KOPT-K1 (cell line): ENCODE data around the gene LY6G6D.
A peak's percentile ranks its signal among the peaks of the same experiment; 100 is the strongest.

Experiments used
- H3K27ac ChIP-seq: fragments of 200-600 bp; sonication (generic); 2 replicates; pipeline ENCODE4 v1.5.1; 2016; ENCODE audit warnings: antibody characterized with exemption, mild to moderate bottlenecking, low read depth, low read length; ENCODE audit not compliant: poor library complexity, severe bottlenecking
- H3K36me3 ChIP-seq: fragments of 200-600 bp; sonication (generic); 2 replicates; pipeline ENCODE4 v1.5.1; 2017; ENCODE audit warnings: antibody characterized with exemption, mild to moderate bottlenecking, low read length, moderate library complexity; ENCODE audit not compliant: insufficient read depth
- H3K9me3 ChIP-seq: fragments of 200-600 bp; sonication (generic); 2 replicates; pipeline ENCODE4 v1.5.1; 2017; ENCODE audit warnings: antibody characterized with exemption, low read length, mild to moderate bottlenecking; ENCODE audit not compliant: insufficient read depth, poor library complexity, severe bottlenecking

The LY6G6D gene

DNA sequence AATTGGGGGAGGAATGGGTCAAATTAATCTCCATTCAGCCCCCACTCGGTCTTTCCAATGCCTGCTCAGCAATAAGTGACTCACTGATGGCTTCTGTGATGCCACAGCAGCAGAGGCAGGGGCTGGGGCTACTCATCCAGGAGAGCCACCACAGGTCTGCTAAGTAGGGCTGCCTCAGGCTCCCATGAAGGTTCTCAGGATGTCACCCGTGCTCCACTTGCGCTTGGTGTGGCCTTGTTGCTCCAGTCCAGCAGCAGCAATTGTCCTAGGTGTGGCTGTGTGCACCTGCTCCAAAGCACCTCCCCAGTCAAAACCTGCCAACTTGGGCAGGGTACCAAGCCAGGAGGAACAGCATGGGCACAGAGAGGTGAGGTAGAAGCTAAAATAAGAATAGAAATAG, 7.0 kb downstream of the LY6G6D start:
- no peaks in the 10 kb centered on the region for H3K9me3 ChIP-seq
- H3K27ac ChIP-seq: no peak overlapping the region

DNA sequence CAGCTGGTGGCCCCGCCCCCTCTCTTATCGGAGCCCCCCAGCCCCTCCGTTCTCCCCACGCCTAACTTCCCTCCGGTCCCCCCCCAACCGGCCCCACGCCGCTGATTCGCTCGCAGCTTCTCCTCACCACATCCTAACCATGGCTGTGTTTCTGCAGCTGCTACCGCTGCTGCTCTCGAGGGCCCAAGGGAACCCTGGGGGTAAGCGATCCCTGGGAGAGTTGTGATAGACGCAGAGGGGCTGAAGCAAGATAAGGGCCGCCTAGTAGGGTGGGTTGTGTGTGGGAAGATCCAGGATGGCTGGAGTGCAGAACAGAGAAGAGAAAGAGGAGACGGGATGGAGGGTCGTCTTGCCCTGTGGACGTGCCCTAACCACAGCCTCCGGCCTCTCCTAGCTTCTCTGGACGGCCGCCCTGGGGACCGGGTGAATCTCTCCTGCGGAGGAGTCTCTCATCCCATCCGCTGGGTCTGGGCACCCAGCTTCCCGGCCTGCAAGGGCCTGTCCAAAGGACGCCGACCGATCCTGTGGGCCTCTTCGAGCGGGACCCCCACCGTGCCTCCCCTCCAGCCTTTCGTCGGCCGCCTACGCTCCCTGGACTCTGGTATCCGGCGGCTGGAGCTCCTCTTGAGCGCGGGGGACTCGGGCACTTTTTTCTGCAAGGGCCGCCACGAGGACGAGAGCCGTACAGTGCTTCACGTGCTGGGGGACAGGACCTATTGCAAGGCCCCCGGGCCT, 8.3 kb downstream of the LY6G6D start, which contains the start of gene MPIG6B:
Gene MPIG6B, plus strand, starts transcription at position 129 of the 735 bp plus-strand sequence. Its CDS starts 11 bp downstream, at position 140.
- Histone ChIP-seq H3K27ac (peak within 1 kb of the TSS; percentile 74), H3K36me3 (peaks cover 13% of the 10 kb centered on the region), H3K9me3 (no peaks in the 10 kb centered on the region)

More for the DNA sequence above, 7.0 kb downstream of the LY6G6D start:
- H3K36me3 ChIP-seq: peaks cover 10% of the 10 kb centered on the region

DNA sequence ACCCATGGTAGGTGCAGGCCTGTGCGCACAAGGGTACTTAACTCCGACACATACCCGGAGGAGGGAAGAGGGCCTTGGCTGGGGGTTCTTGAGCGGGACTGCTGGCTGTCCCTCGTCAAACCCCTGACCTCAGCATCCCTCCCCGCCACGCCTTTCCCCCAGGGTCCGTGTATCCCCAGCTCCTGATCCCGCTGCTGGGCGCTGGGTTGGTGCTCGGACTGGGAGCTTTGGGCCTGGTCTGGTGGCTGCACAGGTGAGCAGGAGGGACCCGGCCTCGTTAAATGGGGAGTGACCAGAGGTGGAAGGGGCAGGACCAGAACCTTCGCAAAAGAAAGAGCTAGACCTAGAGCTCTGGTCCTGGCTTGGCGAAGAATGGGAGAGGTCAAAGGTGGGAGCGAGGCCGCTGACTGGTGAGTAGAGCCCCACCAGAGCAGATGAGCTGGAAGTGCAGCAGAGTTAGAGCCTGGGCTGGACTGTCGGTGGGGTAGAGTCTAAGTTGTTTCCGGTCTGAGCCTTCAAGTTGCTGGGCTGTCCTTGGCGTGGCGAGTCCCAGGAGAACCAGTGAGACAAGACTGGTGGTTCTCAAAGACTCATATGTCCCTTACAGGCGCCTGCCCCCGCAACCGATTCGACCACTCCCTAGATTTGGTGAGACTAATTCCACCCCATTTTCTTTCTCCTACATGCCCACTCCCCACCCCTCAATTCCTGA, 9.0 kb downstream of the LY6G6D start:
- peak overlapping the region; percentile 74 for H3K27ac ChIP-seq
- peaks cover 13% of the 10 kb centered on the region for H3K36me3 ChIP-seq
- no peaks in the 10 kb centered on the region for H3K9me3 ChIP-seq

DNA sequence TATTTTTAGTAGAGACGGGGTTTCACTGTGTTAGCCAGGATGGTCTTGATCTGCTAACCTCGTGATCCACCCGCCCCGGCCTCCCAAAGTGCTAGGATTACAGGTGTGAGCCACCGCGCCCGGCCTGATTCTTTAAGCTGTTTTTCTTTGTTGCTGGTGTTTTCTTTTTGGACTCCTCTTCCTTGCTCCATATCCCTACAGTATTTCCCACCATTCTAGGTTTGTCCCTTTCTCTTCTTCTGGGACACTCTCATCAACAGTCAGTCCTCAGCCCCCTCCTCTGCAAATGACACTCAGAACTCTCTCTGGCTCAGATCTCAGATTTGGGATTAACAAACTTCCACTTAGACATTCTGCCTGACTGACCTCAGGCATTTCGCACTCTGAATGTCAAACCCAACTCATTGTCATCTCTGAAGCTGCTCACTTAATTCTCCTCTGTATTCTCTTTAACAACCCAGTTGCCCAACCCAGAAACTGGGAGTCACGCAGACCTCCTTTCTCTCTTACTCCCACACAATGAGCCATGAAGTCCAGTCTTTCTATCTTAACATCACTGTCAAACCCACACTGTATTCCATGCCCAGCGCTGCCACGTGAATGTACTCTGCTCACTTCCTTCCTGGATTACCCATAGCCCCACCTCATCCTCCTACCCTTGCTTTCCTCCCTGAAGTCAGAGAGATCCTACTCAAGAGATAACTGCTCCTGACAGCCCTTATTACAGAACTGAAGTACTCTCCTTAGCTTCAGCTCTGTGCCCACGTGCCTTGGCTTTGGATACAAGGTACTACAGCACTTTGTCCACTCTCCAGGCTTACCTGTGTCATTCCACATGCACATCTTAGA, 10.6 kb downstream of the LY6G6D start:
- H3K9me3 ChIP-seq: no peaks in the 10 kb centered on the region
- peak overlapping the region; percentile 19 for H3K27ac ChIP-seq
- H3K36me3 ChIP-seq: peaks cover 19% of the 10 kb centered on the region

DNA sequence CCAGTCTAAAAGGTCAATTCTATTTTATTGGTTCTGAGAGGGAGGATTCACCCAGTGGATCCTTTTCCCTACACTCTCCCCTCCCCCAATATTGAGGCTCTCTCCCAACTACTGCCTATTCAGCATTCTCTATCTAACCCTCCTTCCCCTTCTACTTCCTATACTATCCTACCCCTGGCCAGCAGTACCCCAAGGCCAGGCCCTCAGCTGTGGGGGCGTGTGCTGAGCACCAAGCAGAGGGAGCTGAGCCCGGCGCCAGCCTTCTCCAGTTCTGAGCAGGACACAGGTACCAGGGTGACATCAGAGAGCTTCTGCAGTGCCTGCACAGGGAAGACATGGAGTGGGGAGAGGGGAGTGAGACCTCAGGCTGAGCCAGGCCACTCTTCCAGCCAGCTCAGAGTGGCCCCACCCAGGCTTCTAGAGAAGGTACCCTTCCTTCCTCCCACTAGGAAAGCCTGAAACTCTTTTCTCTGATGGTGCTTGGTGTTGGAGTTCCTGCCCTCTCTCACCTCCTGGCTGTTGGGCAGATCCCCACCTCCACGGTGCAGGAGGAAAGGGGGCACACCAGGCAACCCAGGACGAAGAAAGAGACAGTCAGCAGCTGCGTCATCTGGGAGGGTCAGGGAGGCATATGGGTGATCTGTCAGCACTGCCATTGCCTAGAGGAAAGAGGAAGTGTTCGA, 12.0 kb downstream of the LY6G6D start:
- H3K36me3 ChIP-seq: peaks cover 34% of the 10 kb centered on the region
- H3K9me3 ChIP-seq: no peaks in the 10 kb centered on the region
- H3K27ac ChIP-seq: peak overlapping the region; percentile 59

DNA sequence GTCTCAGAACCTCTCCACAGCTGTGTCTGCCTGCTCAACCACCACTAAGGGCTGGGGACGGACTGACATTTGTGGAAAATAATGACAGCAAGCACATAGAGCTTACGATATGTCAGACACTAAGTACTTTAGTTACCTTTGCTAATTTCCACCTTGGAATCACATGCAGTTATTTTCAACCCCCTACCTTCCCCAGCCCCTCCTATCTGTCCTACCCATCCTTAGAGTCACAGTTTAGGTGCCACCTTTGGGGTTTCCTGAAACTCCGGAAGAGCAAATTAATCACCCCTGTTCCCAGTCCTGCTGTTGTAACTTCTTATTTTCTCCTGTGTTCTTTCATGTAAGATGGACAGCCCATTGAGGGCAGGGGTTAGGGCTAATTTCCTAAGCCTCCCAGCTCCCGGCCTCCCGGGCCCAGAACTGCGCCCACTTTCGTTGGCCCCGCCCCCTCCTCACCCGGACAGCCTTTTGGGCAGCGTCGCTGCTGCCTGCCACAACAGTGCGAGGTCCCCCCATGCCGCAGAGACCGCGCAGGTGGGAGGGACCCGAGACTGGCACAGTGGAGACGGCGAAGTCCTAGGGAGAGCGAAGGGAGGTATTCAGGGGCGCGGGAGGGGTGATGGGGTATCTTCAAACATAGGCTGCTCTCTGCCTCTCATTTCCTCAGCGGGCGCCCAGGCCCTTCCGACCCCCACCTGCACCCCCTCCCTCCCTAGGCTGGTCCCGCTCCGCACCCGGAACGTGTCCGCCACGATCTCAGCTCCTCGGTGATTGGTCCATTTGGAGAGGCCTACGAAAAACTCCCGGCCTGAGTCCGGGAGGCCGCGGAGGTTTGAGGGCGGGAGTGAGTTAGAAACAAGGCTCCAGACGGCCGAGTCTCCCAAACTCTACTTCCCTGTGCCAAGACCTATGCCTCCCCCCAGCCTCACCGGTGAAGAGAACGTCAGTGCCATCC, 12.8 kb downstream of the LY6G6D start:
- H3K9me3 ChIP-seq: no peaks in the 10 kb centered on the region
- peaks cover 42% of the 10 kb centered on the region for H3K36me3 ChIP-seq
- H3K27ac ChIP-seq: peak overlapping the region; percentile 59

DNA sequence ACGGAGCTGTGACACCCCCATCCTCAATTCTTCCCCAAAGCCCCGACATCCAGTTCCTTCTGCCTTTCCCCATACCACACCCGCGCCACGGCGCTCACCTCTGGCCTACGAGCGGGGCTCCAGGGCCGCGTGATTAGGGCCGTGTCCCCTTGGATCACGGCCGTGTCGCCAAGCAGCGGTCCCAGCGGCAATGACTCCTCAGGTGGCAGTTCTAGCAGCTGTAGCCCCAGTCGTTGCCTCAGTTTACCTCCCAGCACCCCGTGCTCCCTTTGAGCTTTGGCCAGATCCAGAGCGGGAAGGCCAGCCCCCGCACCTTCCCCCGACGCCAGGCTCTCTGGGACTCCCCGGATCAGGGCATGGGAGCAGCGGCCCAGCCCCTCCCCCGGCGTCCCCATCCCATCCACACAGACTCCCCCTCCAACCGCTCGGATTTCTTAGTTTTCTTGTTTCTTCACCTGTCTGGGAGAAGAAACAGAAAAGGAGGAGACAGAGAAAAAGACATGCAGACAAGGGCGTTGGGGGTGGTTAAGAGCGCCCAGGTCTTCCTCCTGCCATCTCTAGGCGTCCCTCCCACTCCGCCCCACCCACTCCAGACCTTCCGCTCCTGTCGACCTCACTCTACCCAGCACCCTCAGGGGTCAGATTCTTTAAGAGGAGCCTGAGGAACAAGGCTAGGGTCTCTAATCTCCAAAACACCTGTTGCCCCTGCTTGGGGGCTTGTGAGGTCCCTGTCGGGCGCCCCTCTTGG, 13.8 kb downstream of the LY6G6D start, which contains the start of gene DDAH2:
Gene DDAH2, minus strand, starts transcription at position 533 of the 748 bp plus-strand sequence. Its CDS starts 138 bp downstream, at position 395.
- H3K9me3 ChIP-seq: no peaks in the 10 kb centered on the region
- peaks cover 51% of the 10 kb centered on the region for H3K36me3 ChIP-seq
- peak within 1 kb of the TSS; percentile 64 for H3K27ac ChIP-seq

DNA sequence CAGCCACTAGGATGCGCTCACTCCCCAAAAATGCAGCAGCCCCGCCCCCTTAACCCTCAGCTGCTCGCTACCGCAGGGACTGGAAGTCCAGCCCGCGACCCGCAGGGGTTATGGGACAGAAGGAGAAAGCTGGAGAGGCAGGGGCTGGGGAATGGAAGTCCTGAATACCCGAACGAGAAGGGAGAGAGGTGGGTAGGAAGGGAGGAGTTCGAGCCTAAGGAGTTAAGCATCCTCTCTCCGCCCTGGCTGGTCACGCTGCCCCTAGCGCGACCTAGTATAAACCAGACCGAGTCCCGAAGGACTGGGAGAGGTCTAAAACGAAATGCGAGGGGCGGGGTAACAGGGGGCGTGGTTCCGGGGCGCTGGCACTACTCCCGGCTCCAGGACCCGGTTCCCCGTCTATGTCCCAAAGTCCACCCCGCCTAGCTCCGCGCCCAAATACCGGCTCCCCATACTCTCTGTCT, 14.4 kb downstream of the LY6G6D start:
- Histone ChIP-seq H3K9me3 (no peaks in the 10 kb centered on the region), H3K36me3 (peaks cover 57% of the 10 kb centered on the region), H3K27ac (peak overlapping the region; percentile 64)

DNA sequence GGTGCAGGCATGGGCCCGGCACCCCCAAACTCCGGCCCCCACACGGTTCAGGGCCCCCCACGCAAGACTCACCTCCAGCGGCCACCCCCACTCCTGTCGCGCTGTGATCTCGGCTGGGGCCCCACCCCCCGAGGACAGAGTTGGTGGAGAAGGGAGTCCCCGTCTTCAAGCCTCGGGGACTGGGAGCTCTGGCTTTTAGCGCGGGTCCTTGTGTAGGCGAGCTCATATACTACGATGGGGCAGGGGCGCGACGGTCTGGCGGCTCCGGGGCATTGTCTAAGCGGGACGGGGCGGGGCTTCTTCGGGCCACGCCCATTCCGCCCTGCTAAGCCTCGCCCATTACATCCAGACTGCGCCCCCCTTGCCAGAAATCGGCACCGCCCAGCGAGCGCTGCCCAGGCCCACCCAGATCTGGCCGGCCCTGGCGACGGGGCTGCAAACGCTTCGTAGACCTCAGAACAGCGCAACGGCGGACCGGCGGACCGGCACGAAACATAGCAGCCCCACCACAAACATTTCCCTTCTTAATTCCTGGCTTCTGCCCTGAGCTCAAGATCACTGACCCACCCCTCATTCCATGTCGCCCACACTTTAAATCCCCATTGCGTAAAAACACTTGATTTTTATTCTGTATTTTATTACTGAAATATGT, 15.0 kb downstream of the LY6G6D start:
- peaks cover 57% of the 10 kb centered on the region for H3K36me3 ChIP-seq
- peak overlapping the region; percentile 64 for H3K27ac ChIP-seq
- no peaks in the 10 kb centered on the region for H3K9me3 ChIP-seq

DNA sequence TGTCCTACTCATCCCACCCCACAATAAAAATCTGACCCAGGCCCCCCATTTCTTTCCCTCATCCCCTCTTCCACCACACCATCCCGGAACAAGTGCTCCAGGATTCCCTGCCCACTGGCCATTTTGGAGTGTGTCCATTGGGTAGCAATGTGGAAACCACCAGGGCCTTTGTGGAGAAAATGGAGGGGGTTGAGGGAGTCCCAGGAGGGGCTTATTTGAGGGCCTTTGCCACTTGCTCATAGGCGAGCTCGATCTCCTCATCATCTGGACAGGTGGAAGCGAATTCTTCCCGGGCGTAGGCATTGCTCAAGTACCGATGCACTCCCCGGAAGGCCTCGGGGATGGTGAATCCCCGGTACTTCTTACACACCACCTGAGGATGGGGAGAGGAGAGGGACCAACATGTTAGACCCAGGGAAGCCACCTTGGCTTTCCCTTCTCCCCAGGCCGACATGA, 15.5 kb downstream of the LY6G6D start:
- H3K27ac ChIP-seq: no peak overlapping the region
- H3K36me3 ChIP-seq: peaks cover 57% of the 10 kb centered on the region

DNA sequence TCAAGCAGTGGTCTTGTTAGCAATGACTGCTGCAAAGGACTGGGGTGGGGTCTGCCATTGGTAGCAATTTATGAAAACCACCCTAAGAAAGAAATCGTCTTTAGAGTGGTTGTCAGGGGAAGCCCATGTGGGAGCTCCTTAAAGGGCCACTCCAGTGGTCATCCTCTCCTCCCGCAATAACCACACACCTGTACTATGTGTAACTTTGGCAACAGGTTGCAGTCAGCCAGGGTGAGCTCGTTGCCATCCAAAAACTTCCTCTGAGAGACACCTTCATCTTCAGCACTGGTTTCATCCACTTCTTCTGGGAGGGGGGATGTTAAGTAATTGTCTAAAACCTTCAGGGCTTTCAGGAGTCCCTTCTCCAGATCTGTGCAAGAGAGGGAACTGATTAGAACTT, 16.9 kb downstream of the LY6G6D start:
- Histone ChIP-seq H3K9me3 (no peaks in the 10 kb centered on the region), H3K27ac (no peak overlapping the region), H3K36me3 (peaks cover 49% of the 10 kb centered on the region)

More for the DNA sequence above, 15.5 kb downstream of the LY6G6D start:
- no peaks in the 10 kb centered on the region for H3K9me3 ChIP-seq

DNA sequence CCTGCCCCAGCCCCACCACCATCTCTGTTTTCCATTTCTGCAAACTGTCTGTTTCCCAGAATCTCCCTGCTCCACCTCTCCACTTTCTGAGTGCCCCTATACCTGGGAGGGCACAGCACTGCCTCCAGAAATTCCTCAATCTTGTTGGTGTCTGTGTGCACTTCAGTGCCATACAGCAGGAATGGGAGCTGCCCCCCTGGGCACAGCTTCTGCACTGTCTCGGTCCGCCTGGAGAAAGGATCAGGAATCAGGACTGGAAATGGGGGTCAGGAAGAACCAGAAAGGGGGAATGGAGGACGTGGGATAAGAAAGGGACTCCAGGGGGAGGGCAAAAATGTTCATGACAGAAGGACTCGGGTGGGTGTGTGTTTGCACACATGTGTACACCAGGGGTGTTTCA, 18.6 kb downstream of the LY6G6D start:
- no peaks in the 10 kb centered on the region for H3K9me3 ChIP-seq
- peak overlapping the region; percentile 98 for H3K27ac ChIP-seq
- H3K36me3 ChIP-seq: peaks cover 44% of the 10 kb centered on the region
